Ovary (tissue), 9 donors: ENCODE measurements around the gene ST6GALNAC6. TPM values are rescaled to one million over a fixed set of nuclear protein-coding genes. Genes with fewer than 3 reads are reported as not detected.

Experiments
- DNase-seq, 5 donors: peaks; one replicate each; pipeline ENCODE4 v3.0.0-alpha.2; 2019 to 2020
- H3K27ac ChIP-seq, 2 donors: fragments of 200-600 bp; one replicate each; pipeline versions ENCODE4 v1.5.1 to v1.8.0; 2019 to 2022
- H3K27me3 ChIP-seq: fragments of 200-600 bp; one replicate; pipeline ENCODE4 v1.8.0; 2022
- H3K36me3 ChIP-seq: fragments of 200-600 bp; sonication (generic); one replicate; pipeline ENCODE4 v1.5.1; 2019
- H3K4me1 ChIP-seq: one replicate; pipeline ENCODE4 v1.8.1; 2013; ENCODE audit warnings: mild to moderate bottlenecking, moderate library complexity; ENCODE audit not compliant: insufficient read depth
- H3K4me3 ChIP-seq: fragments of 200-600 bp; sonication (generic); one replicate; pipeline ENCODE4 v1.5.1; 2017
- H3K9me3 ChIP-seq, 2 donors: fragments of 200-600 bp in 1 of 2; sonication (generic) in 1 of 2; one replicate each; pipeline versions ENCODE4 v1.5.1 to v1.8.1; 2013 to 2019; ENCODE audit warnings: mild to moderate bottlenecking in 1 of 2, moderate library complexity in 1 of 2
- EP300 ChIP-seq: sonication (generic); formaldehyde crosslinking; IDR thresholded peaks from one replicate; pipeline ENCODE4 v1.6.1; 2017; ENCODE audit warnings: antibody characterized with exemption
- POLR2A ChIP-seq: fragments of 450-650 bp; IDR thresholded peaks from one replicate; pipeline ENCODE4 v1.6.1; 2017; ENCODE audit warnings: antibody characterized with exemption, mild to moderate bottlenecking, moderate library complexity
- WGBS, 3 donors: extraction: QIAGEN DNeasy Blood & Tissue Kit in 1 of 3; methylation state at CpG; one replicate each; pipeline versions ENCODE4 v1.1.5 to v1.1.7; 2013 to 2017; 5-methylcytosine and 5-hydroxymethylcytosine counted together
- intact Hi-C, 4 donors: fragments of 100-400 bp; cut with DNase I; formaldehyde crosslinking; loops; one replicate each; pipeline versions ENCODE4 v1.11.0 to v1.15.1; 2022 to 2023
- polyA plus RNA-seq, 2 donors: library from polyadenylated mRNA; stranded (reverse); fragments of 200-250 nt in 1 of 2; fragments of 350-450 nt in 1 of 2; fragmentation: Illumina TruSeq in 1 of 2; extraction: RNeasy Lipid Tissue Mini Kit (QIAGEN cat#74804) in 1 of 2; gene quantifications; one replicate each; pipeline ENCODE4 v1.2.3, GENCODE V29; 2013 to 2014
- total RNA-seq, 7 donors: library from RNA; depleted of rRNA in 2 of 7; stranded (reverse); fragments of >200 nt in 2 of 7; fragmentation: NEBNext Ultra II Directional in 3 of 7; extraction: Animal tissue kit (Norgen Biotek cat#: 25700) in 3 of 7; gene quantifications; one replicate each; pipeline versions ENCODE4 v1.1.0 to v1.2.4, GENCODE V29; 2016 to 2023
- TF ChIP-seq, protein P1 (sequence below), 3 donors: fragments of 450-650 bp in 2 of 3; fragments of 200-600 bp in 1 of 3; IDR thresholded peaks; one replicate each; pipeline versions ENCODE4 v1.5.1 to v1.8.0; 2016 to 2022; ENCODE audit warnings: antibody characterized with exemption in 3 of 3, mild to moderate bottlenecking in 1 of 3
- donor health status: DM: no; HTN: no; CAD: no; lungs with moderate emphysema.
- donor health status: DM: no; HTN: no; CAD: no.
- donor health status: Bipolar disorder and iron deficiency.
- donor health status: DM: yes; HTN: yes; CAD: no.
- donor health status: DM: no; HTN: no; CAD: no.
- donor health status: DM: yes; HTN: yes; CAD: no.

ST6GALNAC6 gene
- total and polyA plus RNA-seq, 9 donors, result 52.5 to 145 (median 111) TPM

DNA sequence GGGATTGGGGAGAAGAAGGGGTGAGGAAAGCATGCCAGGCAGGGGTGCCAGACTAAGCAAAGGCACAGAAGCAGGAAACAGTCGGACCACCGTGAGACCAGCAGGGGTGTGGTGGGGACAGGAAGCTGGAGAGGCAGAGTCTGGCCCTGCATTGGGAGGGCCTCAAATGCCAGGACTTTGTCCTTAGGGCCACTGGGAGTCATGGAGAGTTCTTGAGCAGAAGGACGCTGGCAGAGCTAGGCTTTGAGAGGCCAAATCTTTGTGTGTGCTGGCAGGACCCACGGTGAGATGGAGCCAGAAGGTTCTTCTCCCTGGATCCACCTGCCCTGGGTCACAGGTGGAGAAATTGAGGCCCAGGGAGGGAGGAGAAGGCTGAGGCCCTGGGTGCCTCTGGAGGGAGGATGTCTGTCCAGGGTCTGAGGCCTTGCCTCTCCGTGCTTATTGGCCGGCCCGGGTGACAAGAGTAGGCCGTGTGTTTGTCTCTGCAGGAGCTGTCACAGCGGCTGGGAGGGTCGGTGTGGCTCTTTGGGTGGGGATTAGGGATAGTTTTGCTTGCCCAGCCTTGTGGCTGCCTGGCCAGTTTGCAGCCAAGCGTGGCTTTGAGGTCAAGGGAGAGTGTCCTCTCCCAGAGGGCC lies 43.2 kb downstream of the ST6GALNAC6 start:
- H3K27me3 ChIP-seq, result no peaks in the 10 kb centered on the region
- intact Hi-C loops, result no loop called here
- no peak overlapping the region for H3K4me3 ChIP-seq
- TF ChIP-seq, protein P1, sequence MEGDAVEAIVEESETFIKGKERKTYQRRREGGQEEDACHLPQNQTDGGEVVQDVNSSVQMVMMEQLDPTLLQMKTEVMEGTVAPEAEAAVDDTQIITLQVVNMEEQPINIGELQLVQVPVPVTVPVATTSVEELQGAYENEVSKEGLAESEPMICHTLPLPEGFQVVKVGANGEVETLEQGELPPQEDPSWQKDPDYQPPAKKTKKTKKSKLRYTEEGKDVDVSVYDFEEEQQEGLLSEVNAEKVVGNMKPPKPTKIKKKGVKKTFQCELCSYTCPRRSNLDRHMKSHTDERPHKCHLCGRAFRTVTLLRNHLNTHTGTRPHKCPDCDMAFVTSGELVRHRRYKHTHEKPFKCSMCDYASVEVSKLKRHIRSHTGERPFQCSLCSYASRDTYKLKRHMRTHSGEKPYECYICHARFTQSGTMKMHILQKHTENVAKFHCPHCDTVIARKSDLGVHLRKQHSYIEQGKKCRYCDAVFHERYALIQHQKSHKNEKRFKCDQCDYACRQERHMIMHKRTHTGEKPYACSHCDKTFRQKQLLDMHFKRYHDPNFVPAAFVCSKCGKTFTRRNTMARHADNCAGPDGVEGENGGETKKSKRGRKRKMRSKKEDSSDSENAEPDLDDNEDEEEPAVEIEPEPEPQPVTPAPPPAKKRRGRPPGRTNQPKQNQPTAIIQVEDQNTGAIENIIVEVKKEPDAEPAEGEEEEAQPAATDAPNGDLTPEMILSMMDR (IDR thresholded peaks at IDR 0.05), result no peak
- TF ChIP-seq POLR2A (no peak), EP300 (no peak)
- peak overlapping the region; percentile 0 to 83 for H3K27ac ChIP-seq
- H3K36me3 ChIP-seq, result no peaks in the 10 kb centered on the region
- peaks cover 40% of the 10 kb centered on the region for H3K4me1 ChIP-seq
- WGBS, 3 donors, result 79 to 82% (median 80%) methylated on average over 11 of the region's 11 CpGs
- peak in 2 of 5 donors; percentile 29 to 38 for DNase-seq
- no peaks in the 10 kb centered on the region for H3K9me3 ChIP-seq

DNA sequence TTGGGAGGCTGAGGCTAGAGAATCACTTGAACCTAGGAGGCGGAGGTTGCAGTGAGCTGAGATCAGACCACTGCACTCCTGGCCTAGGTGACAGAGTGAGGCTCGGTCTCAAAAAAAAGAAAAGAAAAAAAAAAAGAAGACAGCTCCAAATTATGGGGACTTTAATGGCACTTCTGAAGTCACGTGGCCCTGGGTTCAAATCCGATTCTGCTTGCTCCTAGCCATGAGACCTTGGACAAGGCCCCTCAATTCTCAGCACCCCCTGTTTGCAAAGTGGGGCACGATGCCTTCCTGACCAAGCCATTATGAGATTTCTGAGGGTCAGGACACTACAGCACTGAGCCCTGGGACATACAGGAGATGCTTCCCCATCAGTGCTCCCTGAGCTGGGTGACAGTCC lies 43.9 kb downstream of the ST6GALNAC6 start:
- no peaks in the 10 kb centered on the region for H3K9me3 ChIP-seq
- 89 to 95% (median 91%) methylated on average over 5 of the region's 5 CpGs for WGBS, 3 donors
- H3K27ac ChIP-seq, result peak overlapping the region; percentile 83 to 93
- no peaks in the 10 kb centered on the region for H3K27me3 ChIP-seq
- intact Hi-C loops, result no loop called here
- TF ChIP-seq, protein P1 (IDR thresholded peaks at IDR 0.05), result no peak
- TF ChIP-seq EP300 (no peak), POLR2A (no peak)
- H3K36me3 ChIP-seq, result no peaks in the 10 kb centered on the region
- H3K4me3 ChIP-seq, result no peak overlapping the region
- no peak for DNase-seq
- H3K4me1 ChIP-seq, result peaks cover 40% of the 10 kb centered on the region

DNA sequence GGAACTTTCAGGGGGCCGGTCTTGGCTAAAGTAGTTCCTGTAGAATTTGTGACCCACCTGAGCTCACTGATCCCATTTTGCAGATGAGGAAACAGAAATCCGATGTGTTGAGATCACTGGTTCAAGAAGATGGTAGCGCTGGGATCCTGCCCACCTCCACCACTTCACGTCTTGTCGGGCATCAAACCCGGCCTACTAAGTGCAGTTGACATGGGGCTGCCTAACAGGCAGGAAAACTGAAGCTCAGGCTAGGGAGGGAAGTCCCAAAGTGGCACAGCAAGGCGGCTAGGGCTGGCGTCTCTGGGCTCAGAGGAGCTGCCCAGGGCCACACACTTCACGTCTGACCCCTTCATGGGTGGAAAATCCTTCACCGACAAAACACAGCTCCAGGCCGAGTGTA lies 44.4 kb downstream of the ST6GALNAC6 start:
- Histone ChIP-seq H3K4me3 (peak overlapping the region; percentile 71), H3K36me3 (no peaks in the 10 kb centered on the region), H3K27me3 (no peaks in the 10 kb centered on the region), H3K9me3 (no peaks in the 10 kb centered on the region), H3K27ac (peak overlapping the region; percentile 83 to 93), H3K4me1 (peaks cover 39% of the 10 kb centered on the region)
- peak in 1 of 5 donors; percentile 42 for DNase-seq
- intact Hi-C loops, result no loop called here
- TF ChIP-seq, protein P1 (IDR thresholded peaks at IDR 0.05), result no peak
- TF ChIP-seq EP300, result no peak
- TF ChIP-seq POLR2A, result no peak
- 63 to 69% (median 64%) methylated on average over 9 to 11 of the region's 11 CpGs for WGBS, 3 donors

DNA sequence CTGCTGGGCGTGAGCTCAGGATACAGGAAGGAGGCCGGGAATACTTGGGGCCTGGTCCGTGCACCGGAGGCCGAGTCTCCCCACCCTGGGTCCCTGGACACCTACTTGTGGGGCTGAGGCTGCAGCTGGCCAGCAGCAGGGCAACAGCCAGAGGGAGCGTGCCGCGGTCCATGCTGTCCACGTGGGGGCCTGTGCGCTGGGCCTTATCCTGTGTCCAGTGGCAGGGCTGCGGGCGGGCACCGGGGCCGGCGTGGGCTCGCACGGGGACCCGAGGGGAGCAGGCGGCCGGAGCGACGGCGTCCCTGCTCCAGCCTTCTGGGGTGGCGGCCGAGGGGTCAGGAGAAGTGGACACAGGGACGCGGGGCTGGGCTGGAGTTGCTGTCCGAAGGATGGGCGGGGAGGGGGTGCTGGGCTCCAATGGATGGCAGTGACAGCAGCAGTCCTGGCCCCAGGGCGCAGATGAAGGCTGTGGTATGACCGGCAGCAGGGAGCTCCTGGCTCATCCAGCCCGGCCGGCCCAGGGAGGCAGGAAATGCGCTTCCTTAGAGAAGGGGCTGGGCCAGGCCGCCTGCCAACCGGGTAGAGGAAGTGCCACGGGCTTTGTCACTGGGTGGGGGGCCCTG lies 45.1 kb downstream of the ST6GALNAC6 start, which contains the start of gene ENG:
Gene ENG (minus strand): TSS at position 475 of the 623 bp plus-strand sequence. CDS start 303 bp downstream, at position 172.
- 0 to 2% (median 1%) methylated on average over 26 to 37 of the region's 37 CpGs for WGBS, 3 donors
- H3K36me3 ChIP-seq, result no peaks in the 10 kb centered on the region
- H3K27me3 ChIP-seq, result no peaks in the 10 kb centered on the region
- H3K9me3 ChIP-seq, result no peaks in the 10 kb centered on the region
- peak within 1 kb of the TSS; percentile 71 for H3K4me3 ChIP-seq
- peak within 1 kb of the TSS; percentile 83 to 93 for H3K27ac ChIP-seq
- H3K4me1 ChIP-seq, result peaks cover 34% of the 10 kb centered on the region
- TF ChIP-seq, protein P1 (IDR thresholded peaks at IDR 0.05), result peak in 2 of 3 donors; percentile 18 to 20
- TF ChIP-seq POLR2A, result peak; percentile 38
- no peak for TF ChIP-seq EP300
- DNase-seq, result peak; percentile 86 to 92 (median 88)
- intact Hi-C loops, result no loop called here
